M059J (cell line): ENCODE data around the gene ARL8A. TPM values are rescaled to one million over a fixed set of nuclear protein-coding genes. Genes with fewer than 3 reads are reported as not detected.

Experiments
- total RNA-seq: library from RNA; depleted of rRNA; stranded (reverse); fragments of >200 nt; shearing (Covaris generic); gene quantifications from 2 replicates; pipeline ENCODE4 v1.2.3, GENCODE V29; 2014; rRNA removed

The ARL8A gene
- total RNA-seq, 1 experiment from 2014 or later: 24.7 TPM

Other genes starting within 250 kb of the ARL8A start
- gene LMOD1, start 198.2 kb downstream of the ARL8A start, total RNA-seq: 4.7 and 6.0 TPM in 2 replicates
- gene TIMM17A, start 189.2 kb downstream of the ARL8A start, total RNA-seq: 85.0 and 113 TPM in 2 replicates
- 76.3 and 119 TPM in 2 replicates for gene RNPEP, start 162.1 kb downstream of the ARL8A start, total RNA-seq
- 0.15 and 2.3 TPM in 2 replicates for gene ELF3, start 134.2 kb downstream of the ARL8A start, total RNA-seq
- gene GPR37L1, start 21.8 kb downstream of the ARL8A start, total RNA-seq: not detected in 2 replicates
- gene PTPN7, start 15.9 kb upstream of the ARL8A start, total RNA-seq: not detected in 2 replicates
- gene LGR6, start 49.1 kb upstream of the ARL8A start, total RNA-seq: not detected in 2 replicates
- 249 and 263 TPM in 2 replicates for gene UBE2T, start 197.2 kb upstream of the ARL8A start, total RNA-seq
- gene PPP1R12B, start 204.0 kb upstream of the ARL8A start, total RNA-seq: 4.1 and 9.3 TPM in 2 replicates